Stimulated activated CD4-positive, alpha-beta T cell treated with anti-CD3 and anti-CD28 coated beads, Interleukin-1b, Interleukin-23, amount 100 ng/mL, for 24 hours (primary cell): ENCODE results near the gene PILRB.

Source experiments
- DNase-seq, 4 experiments: peaks; one replicate each; pipeline ENCODE4 v3.0.0-alpha.2; 2020; ENCODE audit warnings: low read depth in 4 of 4, low spot score in 1 of 4

PILRB gene

DNA sequence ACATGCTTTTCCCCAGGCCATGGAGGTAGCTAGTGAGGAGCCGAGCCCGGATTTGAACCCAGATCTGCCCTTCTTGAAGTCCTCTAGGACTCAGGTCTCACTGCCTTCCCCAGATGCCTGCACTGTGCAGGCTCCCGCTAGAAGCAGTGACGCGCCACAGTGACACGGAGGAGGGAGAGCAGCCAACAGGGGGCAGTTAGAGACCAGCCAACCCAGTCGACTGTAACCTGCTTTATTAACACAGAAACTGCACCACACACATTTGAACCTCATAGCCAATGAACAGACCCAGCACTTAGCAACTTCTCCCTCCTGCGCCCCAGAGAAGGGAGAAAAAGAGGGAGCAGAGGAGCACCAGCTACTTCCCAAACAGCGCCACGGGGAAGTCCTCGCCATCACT is 42.7 kb downstream of the PILRB start:
- no peak for DNase-seq

DNA sequence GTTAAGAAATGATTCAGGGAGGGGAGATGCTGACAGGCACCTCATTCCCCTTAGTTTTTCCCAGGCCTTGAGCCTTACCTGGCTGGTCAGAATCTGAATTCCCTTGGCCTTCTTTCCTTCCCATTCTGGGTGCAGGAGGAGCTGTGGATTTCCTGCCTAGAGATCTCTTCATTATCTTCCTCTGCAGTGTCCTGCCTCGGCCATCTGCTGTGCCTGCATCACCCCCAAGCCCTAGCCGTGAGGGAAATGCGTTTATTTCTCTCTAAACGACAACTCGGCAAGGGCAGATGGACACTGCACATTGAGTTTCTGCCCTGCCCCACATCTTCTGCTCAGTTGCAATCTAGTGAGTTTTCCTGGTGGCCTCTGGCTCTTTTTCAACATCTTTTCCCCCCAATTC is 43.9 kb downstream of the PILRB start:
- no peak for DNase-seq

- DNase-seq: no peak
Observed at GRCh38 chr7:100402241-100402640, 44.3 kb downstream of the PILRB start.

GRCh38 chr7:100406767-100407166 is 48.9 kb downstream of the PILRB start:
- no peak for DNase-seq

DNA sequence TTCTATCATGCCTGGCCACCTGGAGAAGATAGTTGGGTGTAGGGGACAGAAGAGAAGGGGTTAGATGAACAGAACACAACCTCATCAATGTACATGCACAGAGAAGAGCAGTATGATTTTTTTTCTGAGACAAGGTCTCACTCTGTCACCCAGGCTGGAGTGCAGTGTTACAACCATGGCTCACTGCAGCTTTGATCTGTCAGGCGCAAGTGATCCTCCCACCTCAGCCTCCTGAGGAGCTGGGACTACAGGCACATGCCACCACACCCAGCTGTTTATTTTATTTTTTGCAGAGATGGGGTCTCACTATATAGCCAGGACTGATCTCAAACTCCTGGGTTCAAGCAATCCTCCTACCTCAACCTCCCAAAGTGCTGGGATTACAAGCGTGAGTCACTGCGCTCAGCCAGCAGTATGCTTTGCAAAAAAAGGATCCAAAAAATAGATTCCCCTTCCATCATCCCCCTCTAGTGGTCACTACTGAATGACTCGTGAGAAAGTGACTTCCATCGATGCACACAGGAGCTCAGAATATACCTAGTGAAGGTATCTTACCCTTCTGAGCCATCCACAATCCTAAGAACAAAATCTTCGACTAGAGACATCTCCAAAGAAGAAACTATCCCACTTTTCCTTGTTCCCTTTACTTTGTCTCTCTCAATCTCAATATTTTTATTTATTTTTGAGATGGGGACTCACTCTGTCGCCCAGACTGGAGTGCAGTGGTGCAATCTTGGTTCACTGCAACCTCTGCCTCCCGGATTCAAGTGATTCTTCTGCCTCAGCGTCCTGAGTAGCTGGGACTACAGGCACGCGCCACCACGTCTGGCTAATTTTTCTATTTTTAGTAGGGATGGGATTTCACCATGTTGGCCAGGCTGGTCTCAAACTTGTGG is 49.6 kb downstream of the PILRB start:
- peak in 1 of 4 experiments; percentile 12 for DNase-seq

- no peak for DNase-seq
Observed at GRCh38 chr7:100411101-100411500, 53.2 kb downstream of the PILRB start.

- no peak for DNase-seq
Observed at GRCh38 chr7:100413346-100413745, 55.4 kb downstream of the PILRB start.

GRCh38 chr7:100413889-100414288 is 56.0 kb downstream of the PILRB start:
- DNase-seq: no peak

DNA sequence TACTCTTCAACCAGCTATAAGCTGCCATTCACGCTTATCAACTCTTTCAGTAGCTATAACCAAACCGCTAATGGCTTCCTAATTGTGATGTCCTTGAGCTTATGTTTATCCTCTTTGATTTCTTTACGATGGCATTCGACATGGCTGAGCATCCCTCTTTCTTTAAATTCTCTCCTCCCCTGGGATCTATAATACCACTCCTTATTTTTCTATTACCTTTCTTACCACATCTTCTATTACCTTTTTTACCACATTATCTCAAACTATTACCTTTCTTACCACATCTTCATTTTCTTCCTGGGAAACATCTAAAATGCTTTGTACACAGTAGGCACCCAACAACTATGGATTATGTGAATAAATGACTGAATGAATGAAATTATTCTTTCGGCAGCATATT is 57.5 kb downstream of the PILRB start:
- no peak for DNase-seq
